Neural cell (in vitro differentiated cells): Measurements from ENCODE around the gene MMP19. TPM values are rescaled to one million over a fixed set of nuclear protein-coding genes. Genes with fewer than 3 reads are reported as not detected.

Source experiments
- H2AFZ ChIP-seq: fragments of 200-600, 300-800 bp; sonication (generic), shearing (Covaris generic); 2 replicates; pipeline ENCODE4 v1.6.0; 2014; ENCODE audit warnings: low read depth, mild to moderate bottlenecking, antibody characterized with exemption, low read length, moderate library complexity
- H3F3A ChIP-seq: fragments of 200-600 bp; shearing (Covaris generic); 2 replicates; pipeline ENCODE4 v1.6.1; 2016; ENCODE audit warnings: mild to moderate bottlenecking, moderate library complexity, mixed read lengths, antibody characterized with exemption, low read length; ENCODE audit not compliant: insufficient read depth, poor library complexity, severe bottlenecking
- H3K27ac ChIP-seq: fragments of 200-600, 300-800 bp; sonication (generic), shearing (Covaris generic); 2 replicates; pipeline ENCODE4 v1.5.1; 2014; ENCODE audit warnings: mild to moderate bottlenecking, low read length, moderate library complexity
- H3K27me3 ChIP-seq: fragments of 300-800, 200-600 bp; sonication (generic), shearing (Covaris generic); 2 replicates; pipeline ENCODE4 v1.6.0; 2014; ENCODE audit warnings: mild to moderate bottlenecking, low read depth, low read length, moderate library complexity; ENCODE audit not compliant: insufficient read depth
- H3K36me3 ChIP-seq: fragments of 300-800, 200-600 bp; sonication (generic), shearing (Covaris generic); 2 replicates; pipeline ENCODE4 v1.5.1; 2014; ENCODE audit warnings: mild to moderate bottlenecking, antibody characterized with exemption, low read length, moderate library complexity; ENCODE audit not compliant: insufficient read depth
- H3K4me2 ChIP-seq: fragments of 300-800, 200-600 bp; sonication (generic), shearing (Covaris generic); 2 replicates; pipeline ENCODE4 v1.6.0; 2014; ENCODE audit warnings: mild to moderate bottlenecking, low read length
- H3K4me3 ChIP-seq: fragments of 300-800, 200-600 bp; sonication (generic), shearing (Covaris generic); 2 replicates; pipeline ENCODE4 v1.5.1; 2014; ENCODE audit warnings: mild to moderate bottlenecking, low read length, moderate library complexity
- H3K79me2 ChIP-seq: fragments of 200-600 bp; shearing (Covaris generic); replicated peaks from 2 replicates; pipeline ENCODE4 v1.6.0; 2014; ENCODE audit warnings: mild to moderate bottlenecking, low read length, moderate library complexity; ENCODE audit not compliant: insufficient read depth
- H3K9ac ChIP-seq: fragments of 300-800, 200-600 bp; sonication (generic), shearing (Covaris generic); 2 replicates; pipeline ENCODE4 v1.6.1; 2016; ENCODE audit warnings: mild to moderate bottlenecking, low read length, mixed read lengths
- H3K9me2 ChIP-seq: fragments of 200-600 bp; shearing (Covaris generic); 2 replicates; pipeline ENCODE4 v1.6.1; 2016; ENCODE audit warnings: mild to moderate bottlenecking, low read length, mixed read lengths; ENCODE audit not compliant: insufficient read depth
- H3K9me3 ChIP-seq: fragments of 200-600, 300-800 bp; sonication (generic), shearing (Covaris generic); 2 replicates; pipeline ENCODE4 v1.6.1; 2016; ENCODE audit warnings: mild to moderate bottlenecking, mixed run types, low read length, moderate library complexity, mixed read lengths
- H4K20me1 ChIP-seq: fragments of 200-600 bp; shearing (Covaris generic); 2 replicates; pipeline ENCODE4 v1.6.1; 2016; ENCODE audit warnings: mild to moderate bottlenecking, mixed run types; ENCODE audit not compliant: insufficient read depth
- CTCF ChIP-seq: fragments of 450-650 bp; IDR thresholded peaks from 2 replicates; pipeline ENCODE4 v1.5.1; 2014; ENCODE audit warnings: antibody characterized with exemption, mild to moderate bottlenecking, moderate library complexity; ENCODE audit not compliant: poor library complexity, severe bottlenecking
- EP300 ChIP-seq: fragments of 450-650 bp; conservative IDR thresholded peaks from 2 replicates; pipeline ENCODE4 v1.6.1; 2014; ENCODE audit warnings: antibody characterized with exemption, mild to moderate bottlenecking, moderate library complexity; ENCODE audit not compliant: poor library complexity, severe bottlenecking
- EZH2 ChIP-seq: fragments of 200-600, 300-800 bp; shearing (Covaris generic), sonication (generic); IDR thresholded peaks from 2 replicates; pipeline ENCODE4 v1.6.1; 2014; ENCODE audit warnings: antibody characterized with exemption, low read length, borderline replicate concordance, mild to moderate bottlenecking; ENCODE audit not compliant: insufficient read depth, poor library complexity, severe bottlenecking
- MXI1 ChIP-seq: fragments of 450-650 bp; conservative IDR thresholded peaks from 2 replicates; pipeline ENCODE4 v1.6.1; 2014; ENCODE audit warnings: antibody characterized with exemption, mild to moderate bottlenecking; ENCODE audit not compliant: poor library complexity, severe bottlenecking
- POLR2AphosphoS5 ChIP-seq: IDR thresholded peaks from 2 replicates; pipeline ENCODE4 v1.6.1; 2012
- RAD21 ChIP-seq: fragments of 450-650 bp; conservative IDR thresholded peaks from 2 replicates; pipeline ENCODE4 v1.6.1; 2014; ENCODE audit warnings: antibody characterized with exemption, mild to moderate bottlenecking, moderate library complexity
- REST ChIP-seq: IDR thresholded peaks from 2 replicates; pipeline ENCODE4 v1.6.1; 2012; ENCODE audit warnings: borderline replicate concordance
- SMC3 ChIP-seq: fragments of 450-650 bp; conservative IDR thresholded peaks from 2 replicates; pipeline ENCODE4 v1.6.1; 2014; ENCODE audit warnings: antibody characterized with exemption, mild to moderate bottlenecking, moderate library complexity; ENCODE audit not compliant: poor library complexity
- TAF1 ChIP-seq: IDR thresholded peaks from 2 replicates; pipeline ENCODE4 v1.6.1; 2012; ENCODE audit warnings: low read depth
- polyA plus RNA-seq: library from polyadenylated mRNA; depleted of rRNA; stranded (reverse); fragments of >200 nt; gene quantifications from 2 replicates; pipeline ENCODE4 v1.2.3, GENCODE V29; 2014

The MMP19 gene
- polyA plus RNA-seq, 1 donor from 2014 or later = not detected

- no peak overlapping the region for H2AFZ ChIP-seq
- H3K79me2 ChIP-seq = no peaks in the 10 kb centered on the region
- H3F3A ChIP-seq = no peaks in the 10 kb centered on the region
- H3K9ac ChIP-seq = no peak overlapping the region
- no peak overlapping the region for H3K4me2 ChIP-seq
- no peak overlapping the region for H3K27ac ChIP-seq
- no peaks in the 10 kb centered on the region for H4K20me1 ChIP-seq
- H3K9me2 ChIP-seq = no peaks in the 10 kb centered on the region
- TF ChIP-seq REST (no peak), EP300 (no peak), TAF1 (no peak), EZH2 (no peak), MXI1 (no peak), POLR2AphosphoS5 (no peak), RAD21 (no peak), CTCF (no peak), SMC3 (no peak)
- no peaks in the 10 kb centered on the region for H3K9me3 ChIP-seq
- H3K4me3 ChIP-seq = no peak overlapping the region
- no peaks in the 10 kb centered on the region for H3K36me3 ChIP-seq
- no peaks in the 10 kb centered on the region for H3K27me3 ChIP-seq
Observed at GRCh38 chr12:55885113-55885512, 42.4 kb upstream of the MMP19 start.

GRCh38 chr12:55877824-55878223, 35.1 kb upstream of the MMP19 start:
- no peaks in the 10 kb centered on the region for H3K9me3 ChIP-seq
- no peak overlapping the region for H3K4me3 ChIP-seq
- no peak overlapping the region for H3K9ac ChIP-seq
- no peaks in the 10 kb centered on the region for H3F3A ChIP-seq
- no peak for TF ChIP-seq MXI1
- no peak for TF ChIP-seq REST
- no peak for TF ChIP-seq SMC3
- TF ChIP-seq CTCF = no peak
- no peak for TF ChIP-seq TAF1
- TF ChIP-seq RAD21 = no peak
- TF ChIP-seq EP300 = no peak
- no peak for TF ChIP-seq POLR2AphosphoS5
- no peak for TF ChIP-seq EZH2
- no peak overlapping the region for H2AFZ ChIP-seq
- H3K36me3 ChIP-seq = no peaks in the 10 kb centered on the region
- H3K4me2 ChIP-seq = no peak overlapping the region
- no peaks in the 10 kb centered on the region for H3K9me2 ChIP-seq
- H3K79me2 ChIP-seq = no peaks in the 10 kb centered on the region
- H3K27ac ChIP-seq = no peak overlapping the region
- H3K27me3 ChIP-seq = no peaks in the 10 kb centered on the region
- no peaks in the 10 kb centered on the region for H4K20me1 ChIP-seq
